Small intestine (tissue), 7 donors: ENCODE measurements around the gene GPX3. TPM values are rescaled to one million over a fixed set of nuclear protein-coding genes. Genes with fewer than 3 reads are reported as not detected.

Experiments used
- DNase-seq, 2 donors: peaks; one replicate each; pipeline versions ENCODE4 v3.0.0 to v3.0.0-alpha.2; 2013
- FAIRE-seq: peaks from 2 replicates; lab custom pipeline; 2012; peaks lifted over from hg19 to GRCh38; lab: Jason Lieb, UNC
- H3K27ac ChIP-seq, 3 donors: one replicate each; pipeline ENCODE4 v1.5.1; 2013; ENCODE audit warnings: low read length in 2 of 3, mild to moderate bottlenecking in 2 of 3, control low read depth in 1 of 3, inconsistent platforms in 1 of 3, low read depth in 1 of 3, moderate library complexity in 1 of 3
- H3K27me3 ChIP-seq, 3 donors: one replicate each; pipeline ENCODE4 v1.6.1; 2013; ENCODE audit warnings: low read length in 3 of 3, inconsistent platforms in 1 of 3; ENCODE audit not compliant: control insufficient read depth in 3 of 3, insufficient read depth in 3 of 3
- H3K36me3 ChIP-seq, 3 donors: one replicate each; pipeline ENCODE4 v1.6.1; 2013; ENCODE audit warnings: low read length in 3 of 3, inconsistent platforms in 1 of 3, low read depth in 1 of 3, mild to moderate bottlenecking in 1 of 3, moderate library complexity in 1 of 3; ENCODE audit not compliant: control insufficient read depth in 3 of 3, insufficient read depth in 2 of 3
- H3K4me1 ChIP-seq, 3 donors: one replicate each; pipeline ENCODE4 v1.6.1; 2013; ENCODE audit warnings: low read length in 2 of 3, inconsistent platforms in 1 of 3, low read depth in 1 of 3, mild to moderate bottlenecking in 1 of 3, moderate library complexity in 1 of 3; ENCODE audit not compliant: control insufficient read depth in 3 of 3, insufficient read depth in 2 of 3
- H3K4me3 ChIP-seq, 3 donors: one replicate each; pipeline ENCODE4 v1.5.1; 2013; ENCODE audit warnings: low read length in 3 of 3, control low read depth in 1 of 3, inconsistent platforms in 1 of 3, low read depth in 1 of 3, mild to moderate bottlenecking in 1 of 3, moderate library complexity in 1 of 3
- H3K9me3 ChIP-seq, 2 donors: one replicate each; pipeline ENCODE4 v1.6.1; 2013; ENCODE audit warnings: low read depth in 1 of 2, low read length in 1 of 2; ENCODE audit not compliant: control insufficient read depth in 2 of 2, insufficient read depth in 1 of 2
- WGBS, 3 donors: extraction: QIAGEN DNeasy Blood & Tissue Kit; methylation state at CpG; one replicate each; pipeline ENCODE4 v1.1.7; 2013; 5-methylcytosine and 5-hydroxymethylcytosine counted together
- polyA plus RNA-seq, 4 donors: library from polyadenylated mRNA; stranded (reverse) in 3 of 4; unstranded in 1 of 4; fragments of 200-250 nt in 3 of 4; fragments of 120-200 nt in 1 of 4; gene quantifications; one replicate each; pipeline versions ENCODE4 v1.2.1 to v1.2.3, GENCODE V29; 2013
- donor health status: healthy with polysubstance abuse.
- donor health status: control.
- donor health status: control.
- donor health status: Bipolar disorder and iron deficiency.
- donor health status: healthy.

GPX3 gene
- polyA plus RNA-seq, 4 donors = 19.9 to 1,014 (median 112) TPM

- Histone ChIP-seq H3K4me1 (peaks cover 0 to 8% (median 2%) of the 10 kb centered on the region in 3 donors), H3K27ac (peak overlapping the region in 1 of 3 donors; percentile 22), H3K27me3 (no peaks in the 10 kb centered on the region), H3K4me3 (no peak overlapping the region), H3K9me3 (no peaks in the 10 kb centered on the region), H3K36me3 (peaks cover 11 to 80% (median 48%) of the 10 kb centered on the region in 3 donors)
- DNase-seq (peak; percentile 85 to 87), FAIRE-seq (no peak)
- WGBS, 3 donors = 69 to 70% (median 69%) methylated on average over 6 of the region's 6 CpGs
These were observed 30.9 kb downstream of the GPX3 start for GRCh38 chr5:151051066-151051930.

GRCh38 chr5:151051931-151052608, 31.7 kb downstream of the GPX3 start:
- Histone ChIP-seq H3K9me3 (no peaks in the 10 kb centered on the region), H3K4me1 (peaks cover 0 to 8% (median 5%) of the 10 kb centered on the region in 3 donors), H3K27me3 (no peaks in the 10 kb centered on the region), H3K27ac (peak overlapping the region in 2 of 3 donors; percentile 5 to 22), H3K4me3 (no peak overlapping the region), H3K36me3 (peaks cover 11 to 87% (median 54%) of the 10 kb centered on the region in 3 donors)
- 75 to 85% (median 82%) methylated on average over 10 of the region's 10 CpGs for whole genome bisulfite sequencing, 3 donors
- DNase-seq (no peak), FAIRE-seq (no peak)

GRCh38 chr5:151052836-151053235, 32.4 kb downstream of the GPX3 start:
- Histone ChIP-seq H3K27ac (no peak overlapping the region), H3K36me3 (peaks cover 11 to 90% (median 50%) of the 10 kb centered on the region in 3 donors), H3K4me3 (no peak overlapping the region), H3K9me3 (no peaks in the 10 kb centered on the region), H3K27me3 (no peaks in the 10 kb centered on the region), H3K4me1 (peaks cover 0 to 8% (median 5%) of the 10 kb centered on the region in 3 donors)
- no peak for DNase-seq
- no peak for FAIRE-seq
- 76 to 91% (median 83%) methylated on average over 3 of the region's 3 CpGs for WGBS, 3 donors

- Histone ChIP-seq H3K27me3 (no peaks in the 10 kb centered on the region), H3K36me3 (peaks cover 8 to 92% (median 46%) of the 10 kb centered on the region in 3 donors), H3K4me1 (peaks cover 0 to 8% (median 5%) of the 10 kb centered on the region in 3 donors), H3K4me3 (no peak overlapping the region), H3K9me3 (no peaks in the 10 kb centered on the region), H3K27ac (peak overlapping the region in 2 of 3 donors; percentile 84 to 85)
- FAIRE-seq = no peak
- DNase-seq = no peak
- 95 to 98% (median 97%) methylated on average over 4 of the region's 4 CpGs for WGBS, 3 donors
These were observed 33.5 kb downstream of the GPX3 start for GRCh38 chr5:151053796-151054462.

GRCh38 chr5:151054709-151055108, 34.3 kb downstream of the GPX3 start:
- Histone ChIP-seq H3K36me3 (peaks cover 12 to 90% (median 40%) of the 10 kb centered on the region in 3 donors), H3K27ac (peak overlapping the region in 2 of 3 donors; percentile 85 to 92), H3K27me3 (no peaks in the 10 kb centered on the region), H3K4me1 (peaks cover 0 to 8% (median 5%) of the 10 kb centered on the region in 3 donors), H3K9me3 (no peaks in the 10 kb centered on the region), H3K4me3 (no peak overlapping the region)
- FAIRE-seq (no peak), DNase-seq (peak; percentile 73 to 96)
- WGBS, 3 donors = 29 to 71% (median 54%) methylated on average over 3 of the region's 3 CpGs

- H3K4me1 ChIP-seq = peaks cover 0 to 8% (median 5%) of the 10 kb centered on the region in 3 donors
These were observed 34.9 kb downstream of the GPX3 start for GRCh38 chr5:151055336-151055735.

GRCh38 chr5:151056379-151057325, 36.3 kb downstream of the GPX3 start:
- Histone ChIP-seq H3K36me3 (peaks cover 12 to 94% (median 42%) of the 10 kb centered on the region in 3 donors), H3K27me3 (no peaks in the 10 kb centered on the region), H3K27ac (peak overlapping the region in 1 of 3 donors; percentile 92), H3K4me3 (no peak overlapping the region), H3K9me3 (no peaks in the 10 kb centered on the region), H3K4me1 (peaks cover 0 to 8% (median 5%) of the 10 kb centered on the region in 3 donors)
- FAIRE-seq (no peak), DNase-seq (no peak)
- 93 to 96% (median 94%) methylated on average over 25 of the region's 25 CpGs for WGBS, 3 donors

More at GRCh38 chr5:151055336-151055735, 34.9 kb downstream of the GPX3 start:
- H3K36me3 ChIP-seq = peaks cover 12 to 91% (median 41%) of the 10 kb centered on the region in 3 donors
- FAIRE-seq (no peak), DNase-seq (peak in 1 of 2 donors; percentile 49)
- 76 to 89% (median 81%) methylated on average over 6 of the region's 6 CpGs for WGBS, 3 donors
- H3K4me3 ChIP-seq = no peak overlapping the region
- H3K27me3 ChIP-seq = no peaks in the 10 kb centered on the region
- H3K9me3 ChIP-seq = no peaks in the 10 kb centered on the region
- peak overlapping the region in 2 of 3 donors; percentile 85 to 92 for H3K27ac ChIP-seq
